IMR-90 (cell line): ENCODE results near the gene OR5M11. TPM values are rescaled to one million over a fixed set of nuclear protein-coding genes. Genes with fewer than 3 reads are reported as not detected.
"Not testable (repeated sequence)": the region's sequence is repeated elsewhere in the genome, so short reads cannot be mapped to it uniquely, and the experiment has no call there.

Experiments used
- ATAC-seq: fragments of 200-7000 bp; cut with Tn5 transposase; 2 replicates; pipeline ENCODE4 v1.9.1; 2020; ENCODE audit warnings: low read depth, mild to moderate bottlenecking, moderate library complexity
- BruUV-seq: library from RNA; stranded (reverse); fragments of 400-500 nt; replicated peaks from 2 replicates; lab custom pipeline; 2021; lab: Mats Ljungman, UMichigan
- CTCF ChIA-PET: fragments of 300-600 bp; formaldehyde crosslinking; extraction: SDS; loops from one replicate; lab custom pipeline; 2021; ENCODE audit warnings: antibody characterized with exemption; lab: Yijun Ruan, JAX
- POLR2A ChIA-PET: fragments of 300-600 bp; sonication (Branson Sonifier 250); formaldehyde crosslinking; loops from one replicate; lab custom pipeline; 2022; ENCODE audit warnings: antibody characterized with exemption; ENCODE audit not compliant: unreplicated experiment; lab: Charles Lee
- DNase-seq: peaks from one replicate; pipeline ENCODE4 v3.0.0; 2013
- H2AFZ ChIP-seq: replicated peaks from 2 replicates; pipeline ENCODE3; 2013; ENCODE audit warnings: low read length, mild to moderate bottlenecking; ENCODE audit not compliant: poor library complexity
- H2AK5ac ChIP-seq: 2 replicates; pipeline ENCODE4 v1.6.1; 2013; ENCODE audit warnings: low read depth, low read length, inconsistent platforms
- H2AK9ac ChIP-seq: replicated peaks from 2 replicates; pipeline ENCODE3; 2013; ENCODE audit warnings: mild to moderate bottlenecking, low read depth, low read length, moderate library complexity; ENCODE audit not compliant: poor library complexity
- H2BK120ac ChIP-seq: 2 replicates; pipeline ENCODE4 v1.6.1; 2013; ENCODE audit warnings: low read depth, low read length, inconsistent platforms
- H2BK15ac ChIP-seq: 3 replicates; pipeline ENCODE4 v1.6.1; 2013; ENCODE audit warnings: low read depth, low read length, inconsistent platforms
- H2BK20ac ChIP-seq: 2 replicates; pipeline ENCODE4 v1.6.1; 2013; ENCODE audit warnings: low read depth, mild to moderate bottlenecking, inconsistent platforms, low read length, moderate library complexity
- H2BK5ac ChIP-seq: 2 replicates; pipeline ENCODE4 v1.6.1; 2013; ENCODE audit warnings: mild to moderate bottlenecking, low read depth, low read length, inconsistent platforms; ENCODE audit not compliant: poor library complexity, severe bottlenecking
- H3K14ac ChIP-seq: replicated peaks from 2 replicates; pipeline ENCODE4 v1.6.1; 2013; ENCODE audit warnings: low read depth, low read length, inconsistent platforms
- H3K18ac ChIP-seq: 2 replicates; pipeline ENCODE4 v1.6.1; 2013; ENCODE audit warnings: low read depth, low read length, control low read depth
- H3K23ac ChIP-seq: 2 replicates; pipeline ENCODE4 v1.6.1; 2013; ENCODE audit warnings: low read depth, low read length, inconsistent platforms
- H3K27ac ChIP-seq: 2 replicates; pipeline ENCODE4 v1.5.1; 2013; ENCODE audit warnings: mild to moderate bottlenecking, control low read depth, low read length; ENCODE audit not compliant: insufficient read depth
- H3K27me3 ChIP-seq: 2 replicates; pipeline ENCODE4 v1.6.1; 2013; ENCODE audit warnings: low read length; ENCODE audit not compliant: control insufficient read depth, insufficient read depth
- H3K36me3 ChIP-seq: 2 replicates; pipeline ENCODE4 v1.6.1; 2013; ENCODE audit warnings: low read length, mixed read lengths; ENCODE audit not compliant: control insufficient read depth, insufficient read depth
- H3K4ac ChIP-seq: 2 replicates; pipeline ENCODE4 v1.6.1; 2013; ENCODE audit warnings: low read depth, low read length, inconsistent platforms
- H3K4me1 ChIP-seq: 2 replicates; pipeline ENCODE4 v1.6.1; 2013; ENCODE audit warnings: low read length, mixed read lengths; ENCODE audit not compliant: control insufficient read depth, insufficient read depth
- H3K4me2 ChIP-seq: 2 replicates; pipeline ENCODE4 v1.6.1; 2013; ENCODE audit warnings: low read depth, mild to moderate bottlenecking, control low read depth, low read length, moderate library complexity
- H3K4me3 ChIP-seq: 2 replicates; pipeline ENCODE4 v1.5.1; 2013; ENCODE audit warnings: low read depth, mild to moderate bottlenecking, control low read depth, low read length, moderate library complexity; ENCODE audit not compliant: insufficient read depth
- H3K56ac ChIP-seq: 2 replicates; pipeline ENCODE4 v1.6.1; 2013; ENCODE audit warnings: low read length, inconsistent platforms; ENCODE audit not compliant: insufficient read depth; ENCODE audit errors: extremely low read depth
- H3K79me1 ChIP-seq, 2 experiments: 2 replicates each; pipeline ENCODE4 v1.6.1; 2013; ENCODE audit warnings: low read length in 2 of 2, inconsistent platforms in 1 of 2, low read depth in 1 of 2
- H3K9ac ChIP-seq: 2 replicates; pipeline ENCODE4 v1.6.1; 2013; ENCODE audit warnings: low read depth, low read length, control low read depth
- H3K9me1 ChIP-seq: 2 replicates; pipeline ENCODE4 v1.6.1; 2013; ENCODE audit warnings: low read length, inconsistent platforms; ENCODE audit not compliant: insufficient read depth
- H3K9me3 ChIP-seq: 2 replicates; pipeline ENCODE4 v1.6.1; 2013; ENCODE audit warnings: low read length; ENCODE audit not compliant: control insufficient read depth, insufficient read depth
- H4K20me1 ChIP-seq: 2 replicates; pipeline ENCODE4 v1.6.1; 2013; ENCODE audit warnings: low read length, inconsistent platforms; ENCODE audit not compliant: insufficient read depth
- H4K5ac ChIP-seq: 2 replicates; pipeline ENCODE4 v1.6.1; 2013; ENCODE audit warnings: mild to moderate bottlenecking, low read depth, low read length, control low read depth
- H4K8ac ChIP-seq, 2 experiments: 2 replicates each; pipeline ENCODE4 v1.6.1; 2013; ENCODE audit warnings: low read depth in 2 of 2, low read length in 2 of 2, control low read depth in 1 of 2, inconsistent platforms in 1 of 2
- H4K91ac ChIP-seq: 2 replicates; pipeline ENCODE4 v1.6.1; 2013; ENCODE audit warnings: low read depth, low read length, inconsistent platforms; ENCODE audit not compliant: insufficient read depth
- WGBS, 2 experiments: methylation state at CpG; one replicate each; pipeline versions ENCODE4 v1.1.5 to v1.1.7; 2013; ENCODE audit warnings: missing lambda C conversion rate in 2 of 2; ENCODE audit not compliant: insufficient read length in 1 of 2; ENCODE audit errors: extremely low coverage in 2 of 2; 5-methylcytosine and 5-hydroxymethylcytosine counted together
- dilution Hi-C: fragments of 300-500 bp; cut with HindIII; formaldehyde crosslinking; loops from one replicate; pipeline ENCODE4 v1.14.3; 2018; ENCODE audit warnings: low sequenced_read_pairs; ENCODE audit not compliant: unreplicated experiment
- in situ Hi-C: fragments of 300-500 bp; cut with MboI; formaldehyde crosslinking; loops from 3 replicates; pipeline ENCODE4 v1.14.3; 2019; ENCODE audit warnings: low sequenced_read_pairs, inconsistent platforms, mixed read lengths
- intact Hi-C: fragments of 100-400 bp; cut with micrococcal nuclease; formaldehyde crosslinking; loops from 2 replicates; pipeline ENCODE4 v1.10.0; 2022
- polyA plus RNA-seq, 3 experiments: library from polyadenylated mRNA; depleted of rRNA; stranded (reverse); fragments of >200 nt; gene quantifications; 2 replicates each; pipeline ENCODE4 v1.2.3, GENCODE V29; 2012; ENCODE audit warnings: low replicate concordance in 1 of 3
- total RNA-seq: library from RNA; depleted of rRNA; stranded (reverse); fragments of >200 nt; gene quantifications from 2 replicates; pipeline ENCODE4 v1.2.3, GENCODE V29; 2012

The OR5M11 gene
- total and polyA plus RNA-seq, 2 of the 4 experiments (the other 2 are of a cell fraction) = not detected

DNA sequence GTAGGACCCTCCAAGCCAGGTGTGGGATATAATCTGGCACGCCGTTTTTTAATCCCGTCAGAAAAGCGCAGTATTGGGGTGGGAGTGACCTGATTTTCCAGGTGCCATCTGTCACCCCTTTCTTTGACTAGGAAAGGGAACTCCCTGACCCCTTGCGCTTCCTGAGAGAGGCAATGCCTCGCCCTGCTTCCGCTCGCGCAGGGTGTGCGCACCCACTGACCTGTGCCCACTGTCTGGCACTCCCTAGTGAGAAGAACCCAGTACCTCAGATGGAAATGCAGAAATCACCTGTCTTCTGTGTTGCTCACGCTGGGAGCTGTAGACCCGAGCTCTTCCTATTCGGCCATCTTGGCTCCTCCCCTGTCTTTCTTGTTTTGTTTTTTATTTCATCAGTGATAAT, 11.6 kb upstream of the OR5M11 start:
- not testable (repeated sequence) for BruUV-seq

More for the DNA sequence above, 11.6 kb upstream of the OR5M11 start:
- H2BK15ac ChIP-seq, H3K4me3 ChIP-seq, H3K9me1 ChIP-seq, H4K20me1 ChIP-seq, H3K56ac ChIP-seq, H2BK20ac ChIP-seq, intact Hi-C loops, in situ Hi-C loops, H3K36me3 ChIP-seq, H2BK120ac ChIP-seq, H3K27ac ChIP-seq, H4K91ac ChIP-seq, H3K14ac ChIP-seq, POLR2A ChIA-PET, H3K9me3 ChIP-seq, H2BK5ac ChIP-seq, H4K8ac ChIP-seq, H2AK9ac ChIP-seq, CTCF ChIA-PET, H2AFZ ChIP-seq, H3K27me3 ChIP-seq, H3K79me1 ChIP-seq, H3K4me2 ChIP-seq, ATAC-seq, H3K4me1 ChIP-seq, H3K23ac ChIP-seq, H3K9ac ChIP-seq, H3K4ac ChIP-seq, DNase-seq, dilution Hi-C loops, H2AK5ac ChIP-seq, H3K18ac ChIP-seq, H4K5ac ChIP-seq: not testable (repeated sequence)
- WGBS, 2 experiments = no CpG with 5 or more reads among the region's 13 CpGs
